Bronchial epithelial cell (primary cell): ENCODE measurements around the gene TENM4. TPM values are rescaled to one million over a fixed set of nuclear protein-coding genes. Genes with fewer than 3 reads are reported as not detected.

ENCODE experiments used
- DNase-seq: peaks from one replicate; pipeline ENCODE4 v3.0.0-alpha.2; 2010; ENCODE audit warnings: low read depth
- FAIRE-seq: peaks from 2 replicates; lab custom pipeline; 2011; peaks lifted over from hg19 to GRCh38; lab: Jason Lieb, UNC
- H3K27me3 ChIP-seq: 2 replicates; pipeline ENCODE4 v1.5.1; 2011; ENCODE audit warnings: low read length; ENCODE audit not compliant: control insufficient read depth, insufficient read depth
- H3K36me3 ChIP-seq: 2 replicates; pipeline ENCODE4 v1.5.1; 2011; ENCODE audit warnings: low read length; ENCODE audit not compliant: control insufficient read depth, insufficient read depth
- H3K4me3 ChIP-seq: 2 replicates; pipeline ENCODE4 v1.5.1; 2011; ENCODE audit warnings: mild to moderate bottlenecking, low read depth, low read length, control low read depth
- CTCF ChIP-seq: IDR thresholded peaks from 2 replicates; pipeline ENCODE4 v1.5.1; 2011; ENCODE audit warnings: mild to moderate bottlenecking, moderate library complexity, low read length, control low read depth, inconsistent platforms; ENCODE audit not compliant: insufficient read depth, severe bottlenecking
- total RNA-seq: library from RNA; depleted of rRNA; stranded (reverse); fragments of >200 nt; gene quantifications from 2 replicates; pipeline ENCODE4 v1.2.1, GENCODE V29; 2014

Gene TENM4
- total RNA-seq, 1 donor from 2014 or later: 6.1 TPM

DNA sequence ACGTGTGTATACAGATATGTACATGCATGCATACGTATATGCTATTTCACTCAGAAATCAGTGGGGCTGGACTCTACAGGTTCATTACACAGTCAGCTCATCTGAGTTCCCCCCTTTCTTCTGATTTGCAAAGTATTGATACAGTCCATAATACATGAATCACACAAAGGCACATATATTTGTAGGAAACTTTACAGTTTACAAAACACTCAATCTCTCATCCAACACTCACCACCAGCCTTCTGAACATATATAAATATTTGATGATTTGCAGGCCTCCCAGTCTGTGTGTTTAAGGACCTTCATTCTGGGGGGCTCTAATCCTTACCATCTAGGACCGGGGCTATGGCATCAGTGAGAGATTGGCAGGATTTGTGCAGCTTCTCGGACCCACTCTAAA, 293.8 kb downstream of the TENM4 start:
- FAIRE-seq: no peak
- no peak for TF ChIP-seq CTCF

GRCh38 chr11:79139900-79140299, 300.9 kb downstream of the TENM4 start:
- DNase-seq: no peak
- Histone ChIP-seq H3K36me3 (no peaks in the 10 kb centered on the region), H3K4me3 (no peak overlapping the region), H3K27me3 (no peaks in the 10 kb centered on the region)
- no peak for TF ChIP-seq CTCF
- no peak for FAIRE-seq

More for the DNA sequence above, 293.8 kb downstream of the TENM4 start:
- DNase-seq: no peak
- no peaks in the 10 kb centered on the region for H3K27me3 ChIP-seq
- H3K36me3 ChIP-seq: no peaks in the 10 kb centered on the region
- H3K4me3 ChIP-seq: no peak overlapping the region

GRCh38 chr11:79129702-79130101, 311.1 kb downstream of the TENM4 start:
- Histone ChIP-seq H3K36me3 (no peaks in the 10 kb centered on the region), H3K4me3 (no peak overlapping the region), H3K27me3 (no peaks in the 10 kb centered on the region)
- no peak for TF ChIP-seq CTCF
- DNase-seq (no peak), FAIRE-seq (no peak)

GRCh38 chr11:79128291-79128690, 312.5 kb downstream of the TENM4 start:
- no peaks in the 10 kb centered on the region for H3K36me3 ChIP-seq
- TF ChIP-seq CTCF: no peak
- no peak for FAIRE-seq
- H3K27me3 ChIP-seq: no peaks in the 10 kb centered on the region
- H3K4me3 ChIP-seq: no peak overlapping the region
- DNase-seq: no peak

DNA sequence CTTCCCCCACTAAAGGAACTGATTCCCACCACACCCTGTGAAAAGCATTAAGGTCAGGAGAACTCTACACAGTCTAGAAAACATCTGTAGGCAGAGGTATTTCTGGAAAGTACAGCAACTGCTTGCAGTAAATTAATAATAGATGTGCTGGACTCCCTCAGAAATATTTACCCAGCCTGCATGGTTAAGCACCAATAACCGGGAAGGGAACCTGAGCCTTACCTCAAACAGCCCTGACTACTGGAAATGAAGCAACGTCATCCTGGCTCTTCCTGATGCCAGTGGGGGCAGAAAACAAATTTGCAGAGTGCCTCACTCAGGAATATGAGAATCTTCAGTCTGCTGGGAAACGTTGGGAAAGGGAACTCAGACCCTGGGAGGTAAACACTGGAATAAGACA, 318.1 kb downstream of the TENM4 start:
- TF ChIP-seq CTCF: no peak
- no peak for DNase-seq
- no peaks in the 10 kb centered on the region for H3K36me3 ChIP-seq
- no peak for FAIRE-seq
- H3K4me3 ChIP-seq: no peak overlapping the region
- H3K27me3 ChIP-seq: no peaks in the 10 kb centered on the region

- Histone ChIP-seq H3K4me3 (no peak overlapping the region), H3K36me3 (no peaks in the 10 kb centered on the region), H3K27me3 (no peaks in the 10 kb centered on the region)
- FAIRE-seq: no peak
- DNase-seq: no peak
- no peak for TF ChIP-seq CTCF
Observed at GRCh38 chr11:79121351-79121750, 319.5 kb downstream of the TENM4 start.
